HL-60 (cell line): Measurements from ENCODE around the gene CLDN12.

Experiments used
- GABPA ChIP-seq: IDR thresholded peaks from 2 replicates; pipeline ENCODE4 v1.6.1; 2012; ENCODE audit warnings: low read depth
- POLR2AphosphoS5 ChIP-seq: IDR thresholded peaks from 2 replicates; pipeline ENCODE4 v1.6.1; 2012; ENCODE audit warnings: low read depth
- TF ChIP-seq, protein P1 (sequence below): IDR thresholded peaks from one replicate; pipeline ENCODE4 v1.5.1; 2011; ENCODE audit warnings: low read length, control low read depth, inconsistent platforms; ENCODE audit not compliant: insufficient read depth

DNA sequence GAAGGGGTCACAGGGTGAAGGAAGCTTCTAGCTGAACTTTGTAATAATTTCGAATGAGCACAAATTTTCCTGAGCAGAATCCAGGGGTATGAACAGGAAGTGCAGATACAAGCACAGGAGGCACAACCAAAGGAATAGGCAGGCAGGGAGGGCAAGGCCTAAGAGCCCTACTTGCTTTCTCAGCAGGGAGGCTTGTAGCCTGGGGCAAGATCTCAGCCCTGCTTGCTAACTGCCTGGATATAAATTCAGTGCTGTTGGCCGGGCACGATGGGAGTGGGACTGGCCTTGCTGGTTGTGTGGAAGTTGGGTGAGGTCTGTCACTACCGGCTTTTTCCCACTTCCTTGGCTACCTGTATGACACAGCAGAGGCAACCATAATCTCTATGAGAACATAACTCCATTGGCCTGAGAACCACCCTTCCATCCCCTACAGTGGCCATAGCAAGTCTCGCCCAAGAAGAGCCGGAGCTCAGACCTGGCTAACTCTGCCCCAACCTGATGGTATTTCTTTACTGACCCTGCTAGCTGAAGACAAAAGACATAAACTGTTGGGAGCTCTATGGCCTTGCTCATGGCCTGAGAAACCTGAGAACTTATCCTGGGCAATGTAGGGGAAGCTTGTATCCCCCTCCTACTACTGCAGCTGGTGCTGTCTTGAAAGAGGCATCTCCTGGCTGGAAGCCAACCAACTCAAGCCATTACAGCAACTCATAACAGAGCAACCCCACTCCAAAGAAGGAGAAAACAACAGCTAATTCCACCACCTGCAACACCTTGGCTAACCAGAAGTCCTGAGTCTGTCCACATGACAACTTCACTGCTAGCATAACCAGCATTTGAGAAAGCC lies 27.6 kb downstream of the CLDN12 start:
- TF ChIP-seq GABPA (no peak), POLR2AphosphoS5 (no peak)
- TF ChIP-seq, protein P1, sequence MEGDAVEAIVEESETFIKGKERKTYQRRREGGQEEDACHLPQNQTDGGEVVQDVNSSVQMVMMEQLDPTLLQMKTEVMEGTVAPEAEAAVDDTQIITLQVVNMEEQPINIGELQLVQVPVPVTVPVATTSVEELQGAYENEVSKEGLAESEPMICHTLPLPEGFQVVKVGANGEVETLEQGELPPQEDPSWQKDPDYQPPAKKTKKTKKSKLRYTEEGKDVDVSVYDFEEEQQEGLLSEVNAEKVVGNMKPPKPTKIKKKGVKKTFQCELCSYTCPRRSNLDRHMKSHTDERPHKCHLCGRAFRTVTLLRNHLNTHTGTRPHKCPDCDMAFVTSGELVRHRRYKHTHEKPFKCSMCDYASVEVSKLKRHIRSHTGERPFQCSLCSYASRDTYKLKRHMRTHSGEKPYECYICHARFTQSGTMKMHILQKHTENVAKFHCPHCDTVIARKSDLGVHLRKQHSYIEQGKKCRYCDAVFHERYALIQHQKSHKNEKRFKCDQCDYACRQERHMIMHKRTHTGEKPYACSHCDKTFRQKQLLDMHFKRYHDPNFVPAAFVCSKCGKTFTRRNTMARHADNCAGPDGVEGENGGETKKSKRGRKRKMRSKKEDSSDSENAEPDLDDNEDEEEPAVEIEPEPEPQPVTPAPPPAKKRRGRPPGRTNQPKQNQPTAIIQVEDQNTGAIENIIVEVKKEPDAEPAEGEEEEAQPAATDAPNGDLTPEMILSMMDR = no peak
